ENCODE results near the gene CHODL.

The CHODL gene, protein sequence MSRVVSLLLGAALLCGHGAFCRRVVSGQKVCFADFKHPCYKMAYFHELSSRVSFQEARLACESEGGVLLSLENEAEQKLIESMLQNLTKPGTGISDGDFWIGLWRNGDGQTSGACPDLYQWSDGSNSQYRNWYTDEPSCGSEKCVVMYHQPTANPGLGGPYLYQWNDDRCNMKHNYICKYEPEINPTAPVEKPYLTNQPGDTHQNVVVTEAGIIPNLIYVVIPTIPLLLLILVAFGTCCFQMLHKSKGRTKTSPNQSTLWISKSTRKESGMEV

DNA sequence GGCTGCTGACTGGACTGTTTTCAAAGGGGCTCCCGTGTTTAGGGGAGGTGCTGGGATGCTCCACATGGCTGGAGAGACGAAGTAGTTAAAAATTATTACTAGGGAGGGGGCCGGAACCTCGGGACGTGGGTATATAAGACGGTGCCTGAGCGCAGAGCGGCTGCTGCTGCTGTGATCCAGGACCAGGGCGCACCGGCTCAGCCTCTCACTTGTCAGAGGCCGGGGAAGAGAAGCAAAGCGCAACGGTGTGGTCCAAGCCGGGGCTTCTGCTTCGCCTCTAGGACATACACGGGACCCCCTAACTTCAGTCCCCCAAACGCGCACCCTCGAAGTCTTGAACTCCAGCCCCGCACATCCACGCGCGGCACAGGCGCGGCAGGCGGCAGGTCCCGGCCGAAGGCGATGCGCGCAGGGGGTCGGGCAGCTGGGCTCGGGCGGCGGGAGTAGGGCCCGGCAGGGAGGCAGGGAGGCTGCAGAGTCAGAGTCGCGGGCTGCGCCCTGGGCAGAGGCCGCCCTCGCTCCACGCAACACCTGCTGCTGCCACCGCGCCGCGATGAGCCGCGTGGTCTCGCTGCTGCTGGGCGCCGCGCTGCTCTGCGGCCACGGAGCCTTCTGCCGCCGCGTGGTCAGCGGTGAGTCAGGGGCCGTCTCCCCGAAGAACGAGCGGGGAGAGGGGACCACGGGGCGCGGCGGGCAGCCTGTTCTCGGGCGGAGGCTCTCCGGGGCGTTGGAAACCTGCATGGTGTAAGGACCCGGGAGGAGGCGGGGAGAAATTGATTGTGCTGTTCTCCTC lies at the start of gene CHODL:
CHODL (plus strand) TSS at position 163 of the 793 bp plus-strand sequence; CDS start at position 554, 391 bp downstream.
- DNase-seq: no peak

DNA sequence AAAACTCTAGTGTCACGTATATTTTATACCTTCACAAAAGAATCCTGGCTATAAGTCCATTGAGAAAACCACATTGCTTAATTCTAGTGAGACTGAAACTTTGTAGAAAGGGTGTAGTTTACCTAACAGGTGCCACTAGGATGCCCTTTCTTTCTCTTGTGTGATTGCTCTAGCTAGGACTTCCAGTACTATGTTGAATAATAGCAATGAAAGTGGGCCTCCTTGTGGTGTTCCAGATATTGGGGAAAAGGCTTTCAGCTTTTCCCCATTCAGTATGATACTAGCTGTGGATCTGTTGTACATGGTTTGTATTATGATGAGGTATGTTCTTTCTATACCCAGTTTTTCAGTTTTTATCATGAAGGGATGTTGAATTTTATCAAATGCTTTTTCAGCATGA lies 39.7 kb upstream of the CHODL start:
- no peak for DNase-seq

DNA sequence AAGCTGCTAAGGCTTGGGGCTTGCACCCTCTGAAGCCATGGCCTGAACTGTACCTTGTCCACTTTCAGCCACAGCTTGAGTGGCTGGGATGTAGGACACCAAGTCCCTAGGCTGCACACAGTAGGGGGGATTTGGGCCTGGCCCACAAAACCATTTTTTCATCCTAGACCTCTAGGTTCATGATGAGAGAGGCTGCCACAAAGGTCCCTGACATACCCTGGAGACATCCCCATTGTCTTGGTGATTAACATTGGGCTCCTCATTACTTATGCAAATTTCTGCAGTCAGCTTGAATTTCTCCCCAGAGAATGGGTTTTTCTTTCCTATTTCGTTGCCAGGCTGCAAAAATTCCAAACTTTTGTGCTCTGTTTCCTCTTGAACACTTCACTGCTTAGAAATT lies 26.3 kb upstream of the CHODL start:
- no peak for DNase-seq

DNA sequence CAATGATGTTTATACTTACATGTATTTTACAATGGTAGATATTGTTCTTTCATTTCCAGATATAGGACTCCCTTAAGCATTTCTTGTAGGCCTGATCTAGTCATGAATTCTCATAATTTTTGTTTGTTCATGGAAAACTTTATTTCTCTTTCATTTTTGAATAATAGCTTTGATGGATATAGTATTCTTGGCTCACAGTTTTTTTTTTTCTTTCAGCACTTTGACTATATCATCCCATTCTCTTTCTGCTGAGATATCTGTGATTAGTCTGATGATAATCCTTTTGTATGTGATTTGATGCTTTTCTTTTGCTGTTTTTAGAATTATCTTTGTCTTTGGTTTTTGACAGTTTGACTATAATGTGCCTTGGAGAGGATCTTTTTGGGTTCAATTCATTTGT lies 24.1 kb upstream of the CHODL start:
- no peak for DNase-seq

DNA sequence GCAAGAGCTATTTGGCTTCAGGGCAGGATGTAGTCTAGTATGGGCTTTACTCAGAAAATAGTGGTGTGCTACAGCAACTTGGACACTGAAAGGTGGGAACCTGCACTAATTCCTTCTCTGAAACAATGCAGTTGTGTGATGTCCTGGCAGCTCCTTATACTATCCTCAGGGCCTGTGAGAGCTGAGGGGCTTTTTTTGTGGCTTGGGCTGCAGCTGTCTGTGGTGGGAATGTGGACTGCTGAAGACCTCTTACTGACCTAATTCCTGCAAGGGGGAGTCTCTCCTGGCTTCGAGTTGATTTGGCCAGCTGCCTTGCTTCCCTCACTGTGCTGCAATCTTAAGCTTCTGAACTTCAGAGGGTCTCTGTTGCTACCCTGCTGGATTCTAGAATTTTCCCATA lies 22.3 kb upstream of the CHODL start:
- DNase-seq: no peak

DNA sequence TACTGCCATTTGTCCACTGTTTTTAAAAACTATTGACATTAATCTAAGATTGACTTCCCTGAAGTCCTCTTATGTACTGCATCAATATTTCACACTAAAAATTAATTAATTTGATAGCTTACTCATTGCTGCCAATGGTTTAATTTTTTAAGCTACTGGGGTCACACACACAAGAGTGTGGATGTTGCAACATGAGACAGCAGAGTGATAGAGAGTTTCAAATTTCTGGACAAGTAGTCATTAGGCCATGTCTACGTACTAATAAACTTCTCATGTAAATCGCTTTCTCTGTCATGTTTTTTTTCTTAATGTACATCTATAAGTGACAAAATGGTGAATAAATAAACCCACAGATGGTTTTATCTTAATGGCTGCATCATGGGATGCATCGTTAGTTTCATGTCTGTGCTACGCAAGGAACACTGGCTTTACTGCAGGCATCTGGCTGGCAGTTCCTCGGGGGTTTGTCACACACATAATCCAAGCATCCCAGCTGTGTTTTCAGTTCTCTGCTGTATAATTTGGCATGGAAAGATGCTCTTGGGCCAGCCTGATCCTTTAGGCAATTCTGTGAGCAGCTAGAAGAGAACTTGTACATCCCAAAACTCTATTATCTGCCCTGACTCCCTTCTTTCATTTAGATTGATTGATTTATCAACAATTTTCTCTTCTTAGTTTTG lies 16.4 kb upstream of the CHODL start:
- DNase-seq: no peak

DNA sequence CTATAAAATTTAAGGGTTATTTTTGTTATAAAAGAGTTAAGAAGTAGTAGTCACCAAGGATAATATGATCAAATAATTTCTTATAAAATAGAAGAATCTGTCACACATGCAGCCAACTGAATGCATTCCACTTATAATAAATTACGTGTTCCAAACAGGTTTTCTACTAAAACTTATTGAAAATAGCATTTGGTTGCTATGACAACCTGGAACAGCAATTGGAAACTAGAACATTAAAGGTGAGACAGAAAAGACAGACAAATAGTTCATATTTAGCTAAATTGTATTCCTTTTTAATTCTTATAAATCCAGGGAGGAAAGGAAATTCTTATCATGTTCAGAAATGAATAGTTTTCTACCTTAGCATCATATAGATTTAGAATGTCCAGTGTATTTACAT lies 9.1 kb upstream of the CHODL start:
- DNase-seq: no peak

DNA sequence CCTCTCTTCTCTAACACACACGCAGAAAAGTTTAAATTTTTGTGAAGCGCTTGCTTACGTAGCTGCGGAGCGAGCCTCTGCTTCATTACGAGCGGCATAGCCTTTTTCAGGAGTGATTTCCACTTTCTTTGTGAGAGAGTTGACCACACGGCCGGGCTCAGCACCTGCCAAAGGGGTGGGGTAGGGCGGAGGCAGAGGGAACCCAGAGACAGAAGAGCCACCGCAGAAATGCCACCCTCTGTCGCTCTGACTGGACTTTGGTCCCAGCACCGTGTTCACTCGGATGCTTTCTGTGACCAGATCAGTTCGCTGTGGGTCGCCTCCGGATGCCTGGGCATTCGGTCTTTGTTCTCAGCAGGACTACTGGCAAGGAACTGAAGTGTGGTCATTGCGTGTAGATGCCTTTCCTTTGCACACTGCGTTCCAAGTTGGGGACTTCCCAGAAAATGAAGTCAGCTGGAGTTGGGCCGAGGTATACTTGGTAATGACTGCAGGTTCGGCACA lies 883 bp downstream of the CHODL start:
- peak; percentile 37 for DNase-seq

DNA sequence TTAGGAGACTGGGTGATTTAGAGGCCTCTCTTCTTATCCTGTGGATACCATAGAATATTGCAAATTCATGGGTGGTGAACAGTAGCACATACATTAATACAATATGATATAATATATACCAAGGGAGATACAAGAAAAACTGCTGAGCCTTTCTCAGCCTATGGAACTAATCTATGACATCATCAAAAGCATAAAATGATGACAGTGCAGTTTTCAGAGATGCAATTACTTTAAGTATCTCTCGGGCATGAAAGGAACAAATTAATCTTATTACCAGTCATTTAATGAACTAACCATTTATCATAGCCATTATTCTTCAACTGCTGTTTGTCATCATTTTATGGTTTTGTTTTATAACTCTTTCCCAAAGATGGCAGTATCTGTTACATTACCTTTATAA lies 3.5 kb downstream of the CHODL start:
- no peak for DNase-seq

DNA sequence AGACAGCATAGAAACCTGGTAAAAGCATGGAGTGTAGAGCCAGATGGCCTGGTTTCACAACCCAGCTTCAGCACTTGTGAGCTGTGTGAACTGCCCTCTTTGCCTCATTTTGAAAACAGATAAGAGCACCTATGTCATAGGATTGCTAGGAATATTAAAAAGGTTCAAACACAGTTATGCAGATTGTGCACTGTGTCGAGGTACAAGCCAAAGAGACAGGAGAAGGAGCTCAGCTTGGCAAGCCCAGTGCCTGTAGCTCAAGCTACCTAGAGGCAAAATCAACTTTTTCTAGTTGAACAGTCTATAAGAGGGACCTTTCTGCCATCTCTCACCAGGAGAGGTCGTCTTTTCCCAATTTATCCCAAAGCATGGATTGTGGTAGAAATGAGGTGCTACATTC lies 5.0 kb downstream of the CHODL start:
- no peak for DNase-seq

DNA sequence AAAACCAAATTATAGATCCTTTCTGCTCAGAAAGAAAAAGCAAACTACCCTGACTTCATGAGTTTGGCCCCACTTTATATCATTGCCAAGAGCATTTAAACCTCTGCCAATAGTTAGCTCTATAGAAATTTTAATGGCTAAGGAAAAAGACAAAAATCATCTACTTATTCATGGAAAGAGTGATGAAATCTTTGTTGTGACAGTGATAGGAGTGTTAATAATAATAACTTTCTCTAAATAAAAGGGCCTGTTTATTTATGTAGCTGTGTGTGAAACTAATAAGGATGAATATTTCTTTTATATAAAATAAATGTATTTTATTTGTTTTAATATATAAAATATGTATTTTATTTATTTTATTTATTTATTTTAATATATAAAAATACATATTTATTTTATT lies 6.4 kb downstream of the CHODL start:
- DNase-seq: no peak

DNA sequence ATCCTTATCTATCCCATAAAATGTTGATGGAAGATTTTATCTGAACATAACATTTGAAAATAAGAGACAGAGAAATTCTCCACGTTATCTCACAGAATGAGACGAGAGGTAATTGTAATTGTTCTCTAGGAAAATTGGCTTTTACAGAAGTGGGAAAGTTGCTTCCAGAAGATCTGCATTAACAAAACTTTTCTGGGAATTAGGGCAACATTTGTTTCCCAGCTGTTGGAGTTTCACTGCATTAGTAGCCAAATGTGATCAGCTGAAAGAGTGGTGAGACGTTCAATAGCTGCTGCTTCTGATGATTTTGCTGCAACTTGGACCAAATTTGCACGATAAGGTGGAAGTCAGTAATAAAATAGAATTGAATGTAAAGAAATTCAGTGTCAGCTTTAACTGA lies 7.6 kb downstream of the CHODL start:
- DNase-seq: no peak

DNA sequence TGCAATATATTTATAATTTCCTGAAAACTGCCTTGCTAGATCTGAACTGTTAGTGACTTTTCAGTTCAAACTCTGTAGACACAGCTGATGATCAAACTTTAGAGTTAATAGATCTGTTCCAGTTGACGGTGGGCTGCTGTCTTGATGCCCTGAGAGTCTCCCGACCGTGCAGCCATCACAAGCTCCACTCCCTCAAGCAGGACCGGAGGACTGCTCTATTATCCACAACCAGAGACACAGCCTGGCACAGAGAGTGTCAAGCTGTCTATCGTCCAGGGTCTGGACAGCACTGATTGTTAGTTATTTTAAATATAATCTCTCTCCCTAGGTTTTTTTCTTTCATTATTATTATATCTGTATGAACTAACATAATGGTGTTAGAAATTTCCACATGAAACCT lies 8.0 kb downstream of the CHODL start:
- DNase-seq: no peak

DNA sequence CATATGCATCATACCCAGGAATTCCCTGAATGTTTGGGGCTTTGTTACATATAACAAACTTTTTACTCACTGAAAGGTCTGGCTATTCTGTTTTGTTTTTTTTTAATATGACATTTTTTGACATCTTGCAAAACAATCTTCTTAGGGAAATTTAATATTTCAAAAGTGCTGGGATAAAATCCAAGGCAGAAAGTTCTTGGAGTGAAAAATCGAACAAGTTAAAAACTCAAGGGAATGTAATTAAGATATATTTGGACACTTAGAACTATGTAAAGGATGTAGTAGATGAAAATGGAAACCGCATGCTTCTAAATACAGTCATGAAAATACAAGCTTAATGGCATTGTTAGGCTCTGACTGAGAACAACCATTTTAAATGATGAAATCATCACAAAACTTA lies 8.6 kb downstream of the CHODL start:
- no peak for DNase-seq

DNA sequence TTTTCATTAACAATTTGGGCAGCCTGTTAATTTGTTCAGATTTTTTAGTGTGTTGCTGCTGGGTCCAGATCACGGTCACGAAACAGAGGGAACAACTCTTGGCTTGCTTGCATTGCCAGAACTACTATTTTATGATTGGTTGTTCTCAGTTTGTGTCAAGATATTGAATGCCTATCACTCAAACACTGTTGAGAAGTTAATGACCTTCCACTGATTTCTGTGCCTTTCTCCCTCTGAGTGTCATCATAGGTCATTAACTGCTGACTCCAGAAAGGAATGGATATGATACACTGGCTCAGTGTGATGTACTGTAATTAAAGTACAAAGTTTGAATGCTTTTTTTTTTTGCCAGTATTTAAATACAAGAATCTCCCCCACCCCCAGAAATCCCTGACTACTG lies 9.2 kb downstream of the CHODL start:
- DNase-seq: no peak

DNA sequence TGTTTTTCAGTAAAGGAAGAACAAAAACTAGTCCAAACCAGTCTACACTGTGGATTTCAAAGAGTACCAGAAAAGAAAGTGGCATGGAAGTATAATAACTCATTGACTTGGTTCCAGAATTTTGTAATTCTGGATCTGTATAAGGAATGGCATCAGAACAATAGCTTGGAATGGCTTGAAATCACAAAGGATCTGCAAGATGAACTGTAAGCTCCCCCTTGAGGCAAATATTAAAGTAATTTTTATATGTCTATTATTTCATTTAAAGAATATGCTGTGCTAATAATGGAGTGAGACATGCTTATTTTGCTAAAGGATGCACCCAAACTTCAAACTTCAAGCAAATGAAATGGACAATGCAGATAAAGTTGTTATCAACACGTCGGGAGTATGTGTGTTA lies 21.3 kb downstream of the CHODL start:
- no peak for DNase-seq

DNA sequence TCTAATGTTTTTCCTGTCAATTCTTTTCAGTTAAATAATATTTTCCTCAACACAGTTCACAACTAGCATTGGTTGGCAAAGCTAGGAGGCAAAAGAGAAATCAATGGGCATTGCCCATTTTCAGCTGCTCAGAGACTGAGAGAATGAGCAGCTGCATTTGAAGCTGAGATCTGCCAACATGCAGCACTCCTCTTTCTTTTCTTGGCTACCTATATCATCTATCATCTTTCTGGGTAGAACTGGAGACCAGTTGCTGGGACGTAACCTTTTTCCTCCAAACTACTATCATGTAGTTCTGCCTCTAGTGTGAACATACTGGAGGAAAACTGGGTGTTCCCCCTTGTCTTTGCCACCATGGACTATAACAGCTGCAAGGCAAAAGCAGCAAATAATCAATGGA lies 22.9 kb downstream of the CHODL start:
- DNase-seq: no peak

DNA sequence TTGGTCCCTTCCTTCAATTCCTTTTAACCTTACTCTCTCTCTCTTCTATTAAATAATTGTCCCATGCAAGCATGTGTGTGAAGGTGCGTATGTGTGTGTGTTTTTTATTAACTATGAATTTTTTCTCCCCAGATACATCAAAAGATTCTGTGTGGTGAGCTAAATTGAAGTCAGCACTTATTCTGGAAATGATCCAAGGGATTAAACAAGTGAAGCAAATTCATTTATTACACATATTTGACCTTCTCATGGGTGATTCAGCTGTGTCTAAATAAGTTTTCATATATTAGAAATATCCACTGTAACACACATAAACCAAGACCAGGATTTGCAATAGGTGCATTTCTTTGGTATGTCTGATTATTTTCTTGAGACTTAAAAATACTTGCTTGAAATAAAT lies 24.3 kb downstream of the CHODL start:
- no peak for DNase-seq

DNA sequence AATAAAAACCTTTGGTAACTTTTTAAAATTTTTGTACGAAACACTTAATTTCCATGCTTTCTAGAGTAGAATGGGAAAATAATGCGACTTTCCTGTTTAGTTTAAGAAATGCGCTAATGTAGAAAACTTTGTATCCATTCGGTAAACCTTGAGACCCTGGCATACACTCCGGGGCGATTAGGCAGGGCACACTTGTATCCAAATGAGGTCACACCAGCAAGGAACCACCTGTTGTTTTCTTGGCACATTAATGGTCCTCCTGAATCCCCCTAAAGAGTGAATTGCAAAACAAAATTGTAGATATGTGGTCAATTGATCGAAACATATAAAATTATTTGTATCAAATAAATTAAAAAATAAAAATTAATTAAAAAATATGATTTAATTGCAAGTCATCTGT lies 25.2 kb downstream of the CHODL start:
- DNase-seq: no peak

DNA sequence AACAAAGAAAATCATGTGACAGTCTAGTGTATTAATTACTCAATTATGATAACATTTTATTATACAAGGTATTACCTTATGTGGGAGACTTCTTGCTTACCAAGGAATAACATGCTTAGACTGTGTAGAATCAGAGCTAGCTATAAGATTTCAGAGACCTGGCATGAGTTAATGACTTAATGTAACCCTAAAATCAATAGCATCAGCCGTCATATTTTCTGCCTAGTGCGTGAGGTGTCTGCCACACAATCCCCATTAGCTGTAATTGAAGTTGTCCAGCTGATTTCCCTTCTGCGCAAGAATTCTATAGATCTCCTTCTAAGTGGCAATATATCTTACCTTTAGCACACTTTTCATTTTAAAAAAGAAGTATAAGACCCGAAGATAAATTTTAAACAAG lies 28.8 kb downstream of the CHODL start:
- DNase-seq: no peak

DNA sequence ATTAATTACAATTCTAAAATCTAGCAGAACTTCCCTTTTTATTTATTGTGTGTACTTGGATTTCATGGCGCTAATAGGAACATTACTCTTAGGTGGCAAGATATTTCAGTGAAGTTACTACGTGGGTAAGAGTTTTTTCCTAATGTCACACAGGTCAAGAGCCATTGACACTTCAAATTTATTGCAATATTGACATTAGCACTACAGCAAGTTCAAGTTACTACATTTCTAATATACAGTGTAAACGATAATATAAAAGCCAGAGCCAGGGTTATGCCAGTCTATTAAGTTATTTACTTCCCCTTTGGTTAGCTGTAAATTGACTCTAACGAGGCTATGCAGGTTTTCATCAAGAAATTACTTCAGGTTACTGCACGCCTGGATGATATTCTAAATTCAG lies 29.7 kb downstream of the CHODL start:
- DNase-seq: no peak

DNA sequence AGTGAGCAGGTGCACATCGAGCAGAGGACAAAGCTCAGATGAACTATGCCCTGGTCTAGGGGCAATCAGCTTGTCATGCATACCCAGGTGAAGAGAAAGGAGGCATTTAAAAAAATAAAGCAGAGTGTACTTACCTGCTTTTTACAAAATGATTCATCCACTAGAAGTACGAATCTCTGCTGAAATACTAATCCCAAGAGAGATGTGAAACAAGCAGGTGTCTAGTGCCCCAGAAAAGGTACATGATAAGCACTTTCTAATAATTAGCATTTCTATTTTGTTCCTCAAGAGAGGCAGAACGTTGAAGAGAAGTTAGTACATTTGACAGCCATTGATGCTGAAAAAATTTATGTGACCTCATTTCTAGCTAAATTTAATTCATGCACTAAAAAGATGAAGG lies 31.1 kb downstream of the CHODL start:
- peak; percentile 47 for DNase-seq

DNA sequence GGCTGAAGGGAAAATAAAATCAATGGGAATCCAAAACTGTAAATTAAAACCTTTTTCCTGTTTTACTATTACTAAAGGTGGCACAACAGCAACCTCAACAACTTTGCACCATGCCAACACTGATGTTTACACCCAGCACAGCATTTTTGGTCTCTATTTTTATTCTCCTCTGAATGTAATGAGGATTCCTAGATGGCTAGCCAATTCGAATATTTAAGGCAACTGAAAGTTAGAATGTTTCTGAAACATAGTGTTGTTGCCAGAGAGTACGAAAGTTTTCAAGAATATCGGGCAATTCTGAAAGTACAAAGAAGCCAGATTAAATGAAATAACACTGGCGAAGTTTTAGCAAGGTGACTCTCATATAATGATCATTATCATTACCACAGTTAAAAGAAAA lies 40.7 kb downstream of the CHODL start:
- DNase-seq: no peak

DNA sequence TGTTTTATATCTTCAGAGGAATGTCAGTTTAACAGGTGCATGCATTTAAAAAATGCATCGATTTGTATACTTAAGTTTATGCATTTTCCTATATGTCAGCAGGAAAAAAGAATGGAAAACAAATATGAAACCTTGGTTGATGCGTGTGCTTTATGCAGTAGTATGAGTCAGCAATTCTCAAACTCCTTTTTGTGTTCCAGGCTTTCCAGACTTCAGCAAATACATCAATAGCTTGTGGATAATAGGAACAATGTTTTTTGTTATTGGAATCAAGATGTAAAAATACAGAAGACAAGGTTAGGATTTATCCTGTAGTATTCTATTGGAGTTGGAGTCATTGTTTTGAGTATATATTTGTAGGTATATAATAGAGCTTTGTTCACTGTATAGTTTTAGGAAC lies 45.2 kb downstream of the CHODL start:
- no peak for DNase-seq
